Right lobe of liver (tissue), 4 donors: ENCODE results near the gene NSRP1.

Source experiments
- CTCF ChIP-seq, 4 donors: fragments of 200-600 bp in 3 of 4; fragments of 450-650 bp in 1 of 4; IDR thresholded peaks; one replicate each; pipeline versions ENCODE4 v1.5.1 to v1.8.0; 2016 to 2022; ENCODE audit warnings: antibody characterized with exemption in 4 of 4, mild to moderate bottlenecking in 2 of 4
- POLR2A ChIP-seq: fragments of 450-650 bp; IDR thresholded peaks from one replicate; pipeline ENCODE4 v1.6.1; 2017; ENCODE audit warnings: antibody characterized with exemption, mild to moderate bottlenecking
- donor health status: DM: no; HTN: no; CAD: no.
- donor health status: DM: no; HTN: no; CAD: no.
- donor health status: DM: no; HTN: yes; CAD: no.

- TF ChIP-seq POLR2A (no peak), CTCF (IDR thresholded peaks at IDR 0.05) (no peak)
Measured at GRCh38 chr17:30208214-30208613, 91.6 kb downstream of the NSRP1 start.
